Left lung (tissue), 10 donors: ENCODE measurements around the gene OR13C2. TPM values are rescaled to one million over a fixed set of nuclear protein-coding genes. Genes with fewer than 3 reads are reported as not detected.

Experiments
- ATAC-seq: fragments of 200-7000 bp; cut with Tn5 transposase; one replicate; pipeline ENCODE4 v1.9.1; 2020; ENCODE audit warnings: moderate library complexity
- DNase-seq, 4 donors: peaks; one replicate each; pipeline ENCODE4 v3.0.0-alpha.2; 2013 to 2020
- H3K27ac ChIP-seq, 2 donors: fragments of 200-600 bp; sonication (generic) in 1 of 2; one replicate each; pipeline versions ENCODE4 v1.5.0 to v1.8.0; 2020 to 2021
- H3K27me3 ChIP-seq, 2 donors: fragments of 200-600 bp; sonication (generic) in 1 of 2; one replicate each; pipeline versions ENCODE4 v1.5.0 to v1.8.0; 2020 to 2021
- H3K36me3 ChIP-seq, 2 donors: fragments of 200-600 bp; sonication (generic) in 1 of 2; one replicate each; pipeline versions ENCODE4 v1.5.0 to v1.8.0; 2020 to 2021
- H3K4me1 ChIP-seq, 2 donors: fragments of 200-600 bp; one replicate each; pipeline ENCODE4 v1.8.0; 2021
- H3K4me3 ChIP-seq, 2 donors: fragments of 200-600 bp; sonication (generic) in 1 of 2; one replicate each; pipeline versions ENCODE4 v1.5.0 to v1.8.0; 2020 to 2021; ENCODE audit warnings: mild to moderate bottlenecking in 1 of 2
- H3K9me3 ChIP-seq, 2 donors: fragments of 200-600 bp; sonication (generic) in 1 of 2; one replicate each; pipeline versions ENCODE4 v1.5.0 to v1.8.0; 2020 to 2021
- intact Hi-C, 2 donors: fragments of 100-400 bp; cut with DNase I; formaldehyde crosslinking; loops; one replicate each; pipeline versions ENCODE4 v1.11.2 to v1.14.2; 2022
- polyA plus RNA-seq, 6 donors: library from polyadenylated mRNA; unstranded; fragments of 120-200 nt; gene quantifications; one replicate each; pipeline ENCODE4 v1.2.1, GENCODE V29; 2013; ENCODE audit not compliant: insufficient read length in 6 of 6
- total RNA-seq, 2 donors: library from RNA; stranded (reverse); fragmentation: NEBNext Ultra II Directional; extraction: Animal tissue kit (Norgen Biotek cat#: 25700); gene quantifications; one replicate each; pipeline ENCODE4 v1.2.1, GENCODE V29; 2021
- TF ChIP-seq, protein P1 (sequence below), 2 donors: fragments of 200-600 bp; sonication (generic) in 1 of 2; IDR thresholded peaks; one replicate each; pipeline versions ENCODE4 v1.5.0 to v1.8.0; 2021; ENCODE audit warnings: antibody characterized with exemption in 2 of 2
- donor health status: DM: no; HTN: yes; CAD: no.
- donor health status: DM: no; HTN: no; CAD: no.

The OR13C2 gene
- total and polyA plus RNA-seq, 8 donors = not detected

DNA sequence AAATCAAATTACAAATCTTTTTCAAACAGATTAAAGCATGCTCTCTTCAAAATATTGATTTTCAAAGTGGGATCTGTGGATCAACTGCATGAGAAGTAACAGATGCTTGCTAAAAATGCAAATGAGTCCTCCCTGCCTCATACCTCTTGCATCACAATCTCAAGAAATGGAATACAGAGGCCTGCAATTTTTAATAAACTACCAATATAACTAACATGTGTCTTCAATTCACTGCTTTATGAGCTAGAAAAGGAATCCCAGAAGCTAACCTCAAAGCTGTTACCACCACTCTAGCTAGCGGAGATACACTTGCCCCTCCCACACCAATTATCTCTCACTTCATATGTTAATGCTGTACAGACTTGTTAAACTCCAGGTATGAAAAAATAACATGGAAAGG lies 15.8 kb downstream of the OR13C2 start:
- no peak overlapping the region for H3K27ac ChIP-seq
- TF ChIP-seq, protein P1, sequence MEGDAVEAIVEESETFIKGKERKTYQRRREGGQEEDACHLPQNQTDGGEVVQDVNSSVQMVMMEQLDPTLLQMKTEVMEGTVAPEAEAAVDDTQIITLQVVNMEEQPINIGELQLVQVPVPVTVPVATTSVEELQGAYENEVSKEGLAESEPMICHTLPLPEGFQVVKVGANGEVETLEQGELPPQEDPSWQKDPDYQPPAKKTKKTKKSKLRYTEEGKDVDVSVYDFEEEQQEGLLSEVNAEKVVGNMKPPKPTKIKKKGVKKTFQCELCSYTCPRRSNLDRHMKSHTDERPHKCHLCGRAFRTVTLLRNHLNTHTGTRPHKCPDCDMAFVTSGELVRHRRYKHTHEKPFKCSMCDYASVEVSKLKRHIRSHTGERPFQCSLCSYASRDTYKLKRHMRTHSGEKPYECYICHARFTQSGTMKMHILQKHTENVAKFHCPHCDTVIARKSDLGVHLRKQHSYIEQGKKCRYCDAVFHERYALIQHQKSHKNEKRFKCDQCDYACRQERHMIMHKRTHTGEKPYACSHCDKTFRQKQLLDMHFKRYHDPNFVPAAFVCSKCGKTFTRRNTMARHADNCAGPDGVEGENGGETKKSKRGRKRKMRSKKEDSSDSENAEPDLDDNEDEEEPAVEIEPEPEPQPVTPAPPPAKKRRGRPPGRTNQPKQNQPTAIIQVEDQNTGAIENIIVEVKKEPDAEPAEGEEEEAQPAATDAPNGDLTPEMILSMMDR (IDR thresholded peaks at IDR 0.05) = no peak
- DNase-seq (no peak), ATAC-seq (no peak)
- H3K27me3 ChIP-seq = no peaks in the 10 kb centered on the region
- peaks cover 0 to 3% of the 10 kb centered on the region in 2 donors for H3K9me3 ChIP-seq
- H3K4me1 ChIP-seq = no peaks in the 10 kb centered on the region
- intact Hi-C loops = no loop called here
- no peak overlapping the region for H3K4me3 ChIP-seq
- no peaks in the 10 kb centered on the region for H3K36me3 ChIP-seq

DNA sequence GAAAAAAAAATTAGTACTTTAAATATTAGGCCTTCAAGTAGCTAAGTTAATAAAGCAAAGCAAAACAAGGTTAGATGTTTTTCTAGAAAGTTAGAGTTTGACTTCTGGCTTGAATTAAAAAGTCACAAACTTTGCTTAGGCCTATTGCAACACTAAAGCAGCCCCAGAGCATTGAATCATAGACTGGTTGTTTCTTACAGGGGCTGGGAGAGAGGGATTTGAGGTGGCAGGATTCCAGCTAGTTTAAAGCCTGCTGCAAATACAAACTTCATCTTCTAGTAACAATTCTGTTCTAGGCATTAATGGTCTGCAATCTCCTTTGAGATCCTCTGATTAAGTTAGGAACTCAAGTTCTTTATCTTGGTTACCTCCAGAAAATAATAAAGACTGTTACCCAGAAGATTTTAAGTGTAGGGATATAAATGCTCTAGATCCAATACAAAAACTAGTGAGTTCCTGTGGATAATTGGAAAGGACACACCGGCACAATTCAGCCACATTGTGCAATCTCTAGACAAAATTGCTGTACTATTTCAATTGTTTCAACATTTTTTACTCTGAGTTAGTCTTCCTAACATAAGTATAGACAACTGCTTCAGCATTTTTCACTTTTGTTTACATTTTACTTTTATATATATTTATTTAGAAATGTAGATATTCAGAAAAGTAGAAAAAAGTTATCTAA lies 18.8 kb downstream of the OR13C2 start:
- TF ChIP-seq, protein P1 (IDR thresholded peaks at IDR 0.05) = no peak
- no peaks in the 10 kb centered on the region for H3K4me1 ChIP-seq
- H3K4me3 ChIP-seq = no peak overlapping the region
- DNase-seq (peak in 2 of 4 donors; percentile 13 to 37), ATAC-seq (no peak)
- intact Hi-C loops = no loop called here
- no peaks in the 10 kb centered on the region for H3K27me3 ChIP-seq
- no peaks in the 10 kb centered on the region for H3K36me3 ChIP-seq
- no peak overlapping the region for H3K27ac ChIP-seq
- H3K9me3 ChIP-seq = no peaks in the 10 kb centered on the region

DNA sequence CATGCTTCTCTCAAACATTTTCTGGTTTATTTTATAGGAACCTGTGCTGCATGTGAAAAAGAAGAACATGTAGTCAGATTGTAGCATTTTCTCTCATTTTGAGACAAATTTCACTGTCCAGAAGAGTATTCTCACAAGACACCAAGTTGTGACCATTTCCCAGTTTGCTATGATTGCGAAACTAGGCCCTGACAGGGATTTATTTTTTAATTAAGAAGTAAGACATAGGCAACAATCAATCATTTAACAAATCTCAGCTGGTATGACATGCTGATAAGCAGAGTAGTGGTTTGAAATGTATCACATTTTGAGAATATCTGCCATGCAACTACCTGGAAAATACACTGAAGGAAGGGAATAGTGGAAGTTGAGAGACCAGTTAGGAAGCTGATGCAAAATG lies 24.9 kb downstream of the OR13C2 start:
- TF ChIP-seq, protein P1 (IDR thresholded peaks at IDR 0.05) = no peak
- H3K27ac ChIP-seq = no peak overlapping the region
- no peak for ATAC-seq
- no peaks in the 10 kb centered on the region for H3K27me3 ChIP-seq
- H3K4me3 ChIP-seq = no peak overlapping the region
- intact Hi-C loops = no loop called here
- H3K4me1 ChIP-seq = no peaks in the 10 kb centered on the region
- no peaks in the 10 kb centered on the region for H3K36me3 ChIP-seq
- DNase-seq = no peak
- no peaks in the 10 kb centered on the region for H3K9me3 ChIP-seq

DNA sequence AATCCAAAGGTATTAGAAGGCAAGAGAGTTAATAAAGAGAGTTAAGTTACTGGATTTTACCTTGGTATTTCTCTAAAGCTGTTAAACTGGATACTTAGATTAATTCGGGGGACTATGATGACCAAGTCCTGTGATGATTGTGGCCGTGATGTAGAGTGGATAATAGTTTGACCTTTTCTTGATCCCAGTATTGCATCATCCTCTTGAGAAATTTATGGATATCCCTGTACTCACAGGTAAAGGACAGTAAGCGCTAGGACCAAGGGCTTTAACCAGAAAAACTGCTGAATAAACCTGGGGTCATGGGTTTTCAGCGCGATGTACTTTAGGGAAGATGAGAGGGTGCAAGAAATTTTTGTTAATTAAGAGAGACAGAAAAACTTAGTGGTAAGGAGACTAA lies 28.2 kb downstream of the OR13C2 start:
- H3K27ac ChIP-seq = no peak overlapping the region
- TF ChIP-seq, protein P1 (IDR thresholded peaks at IDR 0.05) = no peak
- intact Hi-C loops = no loop called here
- DNase-seq (no peak), ATAC-seq (no peak)
- no peaks in the 10 kb centered on the region for H3K4me1 ChIP-seq
- H3K27me3 ChIP-seq = no peaks in the 10 kb centered on the region
- H3K36me3 ChIP-seq = no peaks in the 10 kb centered on the region
- peaks cover 0 to 13% of the 10 kb centered on the region in 2 donors for H3K9me3 ChIP-seq
- no peak overlapping the region for H3K4me3 ChIP-seq

DNA sequence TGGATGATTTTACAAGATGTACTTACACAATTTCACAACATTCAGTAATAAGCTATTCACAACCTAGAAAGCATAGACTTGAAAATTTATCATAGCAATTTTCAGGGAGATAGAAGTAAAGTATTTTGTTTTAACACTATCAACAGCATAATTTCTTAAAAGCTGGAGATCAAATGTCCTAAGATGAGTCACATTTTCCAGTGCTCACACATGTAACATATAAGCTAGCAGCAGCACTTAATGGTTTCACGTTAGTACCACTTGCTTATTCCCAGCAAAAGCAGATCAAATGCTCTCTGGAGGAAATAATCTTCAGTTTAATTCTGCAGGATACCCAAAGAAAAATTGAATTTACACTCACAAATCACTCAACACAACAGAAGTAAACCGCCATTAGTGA lies 30.0 kb downstream of the OR13C2 start:
- DNase-seq = no peak
- Histone ChIP-seq H3K27me3 (no peaks in the 10 kb centered on the region), H3K4me3 (no peak overlapping the region), H3K36me3 (no peaks in the 10 kb centered on the region), H3K9me3 (peaks cover 0 to 20% of the 10 kb centered on the region in 2 donors), H3K4me1 (no peaks in the 10 kb centered on the region), H3K27ac (no peak overlapping the region)
- TF ChIP-seq, protein P1 (IDR thresholded peaks at IDR 0.05) = no peak
- no peak for ATAC-seq
- intact Hi-C loops = no loop called here
